HG02970 (cell line): Measurements from ENCODE around the gene SNX9.
A peak's percentile ranks its signal among the peaks of the same experiment; 100 is the strongest.
"Not testable (repeated sequence)": the region's sequence is repeated elsewhere in the genome, so short reads cannot be mapped to it uniquely, and the experiment has no call there.

ENCODE experiments used
- ATAC-seq: cut with Tn5 transposase; IDR thresholded peaks from one replicate; pipeline ENCODE4 v1.9.1; 2021; ENCODE audit warnings: mild to moderate bottlenecking, moderate library complexity, moderate number of reproducible peaks; ENCODE audit not compliant: unreplicated experiment, low FRiP score

SNX9 gene

DNA sequence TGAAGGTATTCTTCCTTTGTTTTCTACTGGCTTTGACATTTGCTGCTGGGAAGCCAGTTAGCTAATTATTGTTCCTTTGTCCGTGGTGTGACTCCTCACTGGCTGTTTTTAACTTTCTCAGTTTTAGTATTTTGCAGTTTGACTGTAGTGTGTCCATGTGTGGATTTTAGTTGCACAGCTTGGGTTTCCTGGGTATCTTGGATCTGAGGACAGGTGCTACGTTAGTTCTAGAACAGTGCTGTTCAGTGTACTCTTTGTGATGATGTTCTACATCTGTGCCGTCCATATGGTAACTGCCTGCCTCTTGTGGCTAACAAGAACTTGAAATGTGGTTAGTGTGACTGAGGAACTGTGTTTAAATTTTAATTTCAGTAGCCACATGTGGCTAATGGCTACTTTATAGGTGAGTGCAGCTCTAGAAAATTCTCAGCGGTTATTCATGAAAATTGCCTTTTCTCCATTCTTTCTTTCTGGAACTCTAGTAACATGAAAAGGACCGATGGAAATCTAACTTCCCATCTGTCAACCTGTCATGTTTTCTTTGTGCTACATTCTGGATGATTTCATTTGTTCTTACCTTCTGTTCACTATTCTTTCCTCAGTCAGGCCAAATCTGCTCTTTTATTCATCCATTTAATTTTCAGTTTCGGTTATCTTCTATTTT is 7.4 kb downstream of the SNX9 start:
- ATAC-seq, result peak; percentile 74

DNA sequence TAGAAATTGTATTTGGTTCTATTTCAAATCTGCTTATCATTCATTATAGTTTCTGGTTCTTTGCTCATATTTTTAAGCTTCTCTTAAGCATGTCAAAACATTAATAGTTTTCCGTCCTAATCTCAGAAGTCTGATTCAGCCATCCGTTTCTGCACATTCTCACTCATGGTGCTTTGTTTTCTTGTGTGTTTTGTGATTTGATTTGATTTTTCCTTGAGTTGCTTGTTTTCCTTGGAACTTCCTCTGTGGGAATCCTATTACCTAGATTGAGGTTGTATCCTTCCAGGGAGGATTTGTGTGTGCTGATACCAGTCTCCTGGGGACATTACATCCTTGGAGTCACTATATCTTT is 7.9 kb downstream of the SNX9 start:
- ATAC-seq, result no peak

DNA sequence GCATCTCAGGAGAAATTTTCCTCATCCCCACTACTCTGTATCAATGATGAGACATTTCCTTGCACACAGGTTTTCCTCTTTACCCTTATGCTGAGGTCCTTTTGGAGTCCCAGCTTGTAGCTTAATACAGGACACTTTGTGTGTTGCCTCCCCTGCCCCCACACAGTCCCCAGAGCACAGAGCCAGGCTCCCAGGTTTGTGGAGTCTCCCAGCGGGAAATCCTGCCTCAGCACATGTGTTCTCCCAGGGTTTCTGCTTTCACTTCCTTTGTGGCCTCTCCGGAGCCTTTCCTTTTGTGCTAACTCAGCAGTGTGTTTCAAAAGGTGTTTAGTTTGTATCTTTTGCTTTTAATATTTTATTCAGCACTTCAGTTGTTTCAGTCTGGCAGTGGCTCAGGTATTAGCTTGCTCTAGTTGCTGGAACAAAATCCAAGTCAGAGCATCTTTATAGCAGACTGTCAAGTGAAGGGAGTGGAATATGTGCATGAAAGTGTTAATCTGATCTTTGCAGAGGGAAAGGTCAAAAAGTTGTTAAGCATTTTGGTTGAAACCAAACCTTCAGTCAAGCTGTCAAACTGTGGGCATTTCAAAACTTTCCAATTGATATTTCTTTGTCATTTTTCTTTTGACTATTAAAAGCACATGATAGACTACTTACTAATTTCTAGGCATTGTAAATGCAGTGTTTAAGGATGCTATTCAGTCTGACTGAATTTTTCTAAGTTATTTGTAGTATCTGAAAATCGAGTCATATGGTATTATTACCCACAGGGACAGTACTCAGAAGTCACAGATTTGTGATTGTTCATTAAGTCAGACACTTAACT is 8.6 kb downstream of the SNX9 start:
- no peak for ATAC-seq

DNA sequence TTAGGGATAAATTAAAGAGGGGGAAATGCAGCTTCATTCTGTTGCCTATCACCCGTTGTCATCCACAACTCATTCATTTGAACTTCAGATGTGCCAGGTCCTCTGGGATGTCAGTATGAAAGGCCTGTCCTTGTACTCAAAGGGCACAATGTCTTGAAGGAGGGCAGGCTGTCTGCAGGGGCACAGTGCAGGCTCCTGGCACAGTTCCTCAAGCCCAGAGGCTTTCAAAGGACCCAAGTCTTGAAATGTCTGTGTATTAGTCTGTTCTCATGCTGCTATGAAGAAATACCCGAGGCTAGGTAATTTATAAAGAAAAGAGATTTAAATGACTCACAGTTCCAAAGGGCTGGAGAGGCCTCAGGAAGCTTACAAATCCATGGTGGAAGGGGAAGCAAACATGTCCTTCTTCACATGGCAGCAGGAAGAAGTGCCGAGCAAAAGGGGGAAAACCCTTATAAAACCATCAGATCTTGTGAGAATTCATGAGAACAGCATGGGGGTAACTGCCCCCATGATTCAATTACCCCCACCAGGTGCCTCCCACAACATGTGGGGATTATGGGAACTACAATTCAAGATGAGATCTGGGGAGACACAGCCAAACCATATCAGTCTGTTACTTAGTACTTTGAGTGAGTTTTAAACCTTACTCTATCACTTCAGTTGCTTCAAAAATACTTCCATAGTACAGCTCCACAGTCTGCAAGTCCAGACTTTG is 9.4 kb downstream of the SNX9 start:
- no peak for ATAC-seq

DNA sequence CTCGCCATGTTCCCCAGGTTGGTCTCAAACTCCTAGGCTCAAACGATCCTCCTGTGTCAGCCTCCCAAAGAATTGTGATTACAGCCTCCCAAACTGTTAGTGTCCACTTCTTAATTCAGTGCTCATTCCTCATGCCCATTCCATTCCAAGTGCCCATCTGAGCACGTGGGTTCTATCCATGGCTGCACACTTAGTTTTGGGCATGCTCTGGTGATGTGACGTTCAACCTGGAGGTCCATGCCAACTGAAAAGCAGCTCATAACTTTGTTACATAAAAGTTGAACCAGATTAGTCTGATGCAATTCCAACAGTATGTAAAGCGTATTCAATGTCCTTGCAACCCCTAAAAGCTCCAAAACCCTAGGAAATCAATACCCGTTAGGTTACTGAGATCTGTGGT is 11.5 kb downstream of the SNX9 start:
- no peak for ATAC-seq

DNA sequence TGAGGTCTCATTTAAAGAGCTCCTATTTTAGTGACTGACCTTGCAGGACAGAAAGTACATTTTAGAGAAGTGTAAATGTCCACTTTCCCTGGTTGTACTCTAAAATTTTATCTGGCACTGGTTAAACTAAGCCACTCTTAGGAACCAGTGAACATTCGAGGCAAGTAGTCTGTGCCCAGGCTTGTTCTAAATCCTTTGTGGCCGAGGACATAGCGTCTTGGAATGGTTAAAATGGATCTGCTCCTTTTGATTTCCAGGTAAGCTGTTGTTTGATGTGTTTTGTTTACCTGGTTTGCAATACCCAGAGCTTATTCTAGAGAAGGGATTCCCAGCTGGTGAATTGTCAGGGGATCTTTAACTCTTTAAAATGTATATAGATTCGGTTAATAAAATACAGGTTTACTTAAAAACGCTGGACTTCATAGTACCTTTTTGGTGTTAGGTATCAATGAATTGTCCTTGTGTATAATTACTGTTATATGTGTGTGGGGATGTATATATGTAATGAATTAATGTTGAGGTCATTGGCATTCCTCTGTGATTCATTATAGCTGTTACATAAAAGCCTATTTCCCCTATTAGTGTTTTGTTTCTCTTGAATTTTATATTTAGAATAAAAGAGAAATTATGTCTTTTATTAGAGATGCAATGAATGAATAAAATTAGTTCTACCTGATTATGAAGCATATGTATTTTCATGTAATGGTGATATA is 15.8 kb downstream of the SNX9 start:
- ATAC-seq, result no peak

DNA sequence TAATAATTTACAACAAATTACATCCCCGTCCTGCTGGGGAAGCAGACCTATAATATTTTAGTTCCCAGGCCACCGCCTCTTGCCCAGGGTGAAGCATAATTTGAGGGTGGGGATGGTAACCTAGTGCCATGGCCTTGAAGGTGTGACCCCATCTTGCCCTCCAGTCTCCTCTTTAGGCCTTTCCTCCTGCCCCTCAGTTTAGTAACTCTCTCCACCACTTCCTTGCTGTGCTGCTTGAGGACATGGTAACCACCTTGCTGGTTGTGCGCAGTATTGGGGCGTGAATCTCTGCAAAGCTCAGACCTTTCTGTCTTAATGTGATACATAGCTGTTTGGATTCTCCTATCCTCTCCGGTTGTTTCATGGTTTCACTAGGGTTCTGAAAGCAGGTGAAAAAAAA is 16.6 kb downstream of the SNX9 start:
- ATAC-seq, result no peak

DNA sequence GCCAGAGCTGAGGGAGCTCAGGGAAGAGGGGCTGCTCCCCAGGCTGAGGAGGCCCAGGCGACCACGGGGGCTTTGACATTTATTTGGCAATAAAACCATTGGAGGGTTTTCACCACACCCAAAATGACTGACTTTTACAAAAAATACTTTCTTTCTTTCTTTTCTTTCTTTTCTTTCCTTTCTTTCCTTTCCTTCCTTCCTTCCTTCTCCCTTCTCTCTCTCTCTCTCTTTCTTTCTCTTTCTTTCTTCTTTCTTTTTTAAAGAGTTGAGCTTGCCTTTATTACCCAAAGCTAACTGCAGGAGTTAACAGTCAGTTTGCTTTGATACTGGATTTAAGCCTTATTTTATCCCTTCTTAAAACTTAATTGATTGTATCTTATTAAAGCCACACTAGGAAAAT is 17.2 kb downstream of the SNX9 start:
- no peak for ATAC-seq

DNA sequence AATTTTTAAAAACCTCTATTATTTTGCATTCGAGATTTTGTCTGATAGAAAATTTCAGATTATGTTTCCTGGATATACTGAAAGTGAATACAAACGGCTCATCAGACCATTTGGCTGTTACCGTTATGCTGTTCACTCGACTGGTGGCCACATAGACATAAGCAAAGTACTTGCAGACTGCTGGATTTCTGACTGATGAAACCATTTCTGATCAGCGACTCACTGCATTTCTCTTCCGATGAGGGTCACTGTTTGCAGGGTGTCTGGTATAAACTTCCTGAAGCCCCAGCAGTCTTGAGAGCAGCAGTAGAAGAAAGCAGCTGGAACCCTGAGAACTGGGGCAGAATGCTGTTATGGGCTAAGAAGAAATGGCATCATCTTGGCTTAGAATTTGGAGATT is 17.7 kb downstream of the SNX9 start:
- ATAC-seq, result no peak

DNA sequence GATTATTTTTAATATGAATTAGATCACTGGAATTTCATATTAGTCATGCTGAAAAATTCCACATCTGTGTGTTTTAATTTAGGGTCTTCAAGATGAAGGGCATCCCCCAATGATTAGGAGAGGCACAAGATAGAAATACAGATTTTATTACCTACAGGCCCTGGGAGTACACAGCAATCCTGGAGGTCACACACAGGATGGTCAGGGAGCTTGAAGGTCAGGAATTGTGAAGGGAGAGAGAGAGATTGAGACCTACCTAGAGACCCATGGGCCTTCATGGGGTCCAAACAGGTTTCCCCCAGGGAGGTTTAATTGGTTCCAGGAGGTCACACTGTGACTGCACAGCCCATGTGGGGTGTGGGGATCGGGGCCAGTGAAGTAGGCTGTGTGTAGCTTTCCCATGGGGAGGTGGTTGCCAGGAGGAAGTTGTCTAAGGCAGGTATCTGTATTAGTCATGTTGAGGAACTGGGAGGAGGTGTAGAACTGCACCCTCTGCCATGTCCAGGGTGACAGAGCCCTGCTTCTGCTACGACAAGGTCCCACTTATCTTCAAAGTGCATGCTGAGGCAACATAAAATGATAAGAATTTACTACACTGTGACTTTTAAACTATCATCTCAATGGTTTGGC is 18.3 kb downstream of the SNX9 start:
- ATAC-seq, result peak; percentile 61

DNA sequence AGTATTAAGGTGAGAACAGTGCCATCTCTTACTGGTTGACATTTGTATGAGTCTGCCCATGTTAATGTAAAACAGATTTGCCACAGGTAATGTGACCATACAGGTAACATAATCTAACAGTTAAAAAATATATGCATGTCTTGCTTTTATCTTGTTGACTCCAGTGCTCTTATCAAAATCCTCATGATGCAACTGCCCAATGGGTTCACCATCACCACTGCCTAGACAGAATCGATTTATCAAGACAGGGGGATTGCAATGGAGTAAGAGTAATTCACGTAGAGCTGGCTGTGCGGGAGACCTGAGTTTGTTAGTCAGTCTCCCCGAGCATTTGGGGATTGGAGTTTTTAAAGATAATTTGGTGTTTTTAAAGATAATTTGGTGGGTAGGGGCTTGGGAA is 19.2 kb downstream of the SNX9 start:
- ATAC-seq, result no peak

DNA sequence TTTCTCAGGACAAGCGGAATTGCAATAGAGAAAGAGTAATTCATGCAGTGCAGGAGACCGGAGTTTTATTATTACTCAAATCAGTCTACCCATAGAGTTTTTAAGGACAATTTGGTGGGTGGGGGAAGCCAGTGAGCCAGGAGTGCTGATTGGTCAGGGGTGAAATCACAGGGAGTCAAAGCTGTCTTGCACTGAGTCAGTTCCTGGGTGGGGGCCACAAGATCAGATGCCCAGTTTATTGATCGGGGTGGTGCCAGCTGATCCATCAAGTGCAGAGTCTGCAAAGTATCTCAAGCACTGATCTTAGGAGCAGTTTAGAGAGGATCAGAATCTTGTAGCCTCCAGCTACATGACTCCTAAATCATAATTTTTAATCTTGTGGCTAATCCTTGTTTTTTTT is 21.1 kb downstream of the SNX9 start:
- not testable (repeated sequence) for ATAC-seq

DNA sequence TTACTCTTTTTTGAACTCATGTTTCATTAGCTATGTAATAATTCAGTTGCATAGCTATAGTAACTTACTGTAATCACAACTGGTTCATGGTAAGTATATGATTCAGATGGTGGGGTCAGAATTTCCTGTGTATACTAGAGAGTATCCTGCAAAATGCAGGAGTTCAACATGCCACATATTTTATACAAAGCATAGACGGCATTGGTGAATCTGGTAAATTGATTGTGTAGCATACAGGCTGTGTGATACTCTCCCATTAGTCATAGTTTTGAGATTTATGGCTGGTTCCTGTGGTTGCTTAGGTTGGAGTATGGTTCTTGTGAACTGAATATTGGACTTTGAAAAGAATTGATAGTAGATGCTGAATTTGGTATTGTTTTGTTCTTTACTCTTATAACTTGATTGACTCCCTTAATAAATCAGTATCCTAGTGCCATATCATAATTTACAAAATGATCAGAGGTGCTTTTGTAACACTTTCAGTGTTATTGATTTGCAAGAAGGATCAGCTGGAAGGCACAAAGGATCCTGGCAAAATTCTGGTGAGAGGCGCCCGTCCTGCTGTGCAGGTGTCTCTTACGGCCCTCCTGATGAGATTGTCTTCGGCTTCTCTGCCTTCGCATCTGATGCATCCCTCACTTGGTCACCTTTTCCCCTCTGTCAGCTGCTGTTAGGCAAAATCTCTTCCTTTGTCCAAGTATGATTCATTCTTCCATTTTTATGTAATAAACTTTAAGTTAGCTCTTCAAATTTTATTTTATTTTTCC is 22.6 kb downstream of the SNX9 start:
- ATAC-seq, result no peak

DNA sequence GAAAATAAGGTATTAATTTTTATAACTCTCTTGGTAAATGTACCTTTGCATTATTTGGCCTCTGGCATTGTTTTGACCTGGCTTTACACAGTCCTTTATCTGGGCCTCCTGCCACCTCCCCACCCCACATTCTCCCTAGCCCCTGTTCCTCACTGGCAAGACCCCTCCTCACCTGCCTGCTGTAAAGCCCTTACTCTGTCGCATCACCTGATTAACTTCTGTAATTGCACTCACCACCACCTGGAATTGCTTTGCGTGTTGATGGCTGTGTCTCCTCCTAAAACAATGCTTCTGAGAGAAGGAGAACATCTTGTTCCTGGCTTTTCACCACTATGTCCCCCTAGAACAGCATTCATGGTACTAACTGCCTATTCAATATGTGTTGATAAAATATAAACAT is 24.8 kb downstream of the SNX9 start:
- ATAC-seq, result no peak

DNA sequence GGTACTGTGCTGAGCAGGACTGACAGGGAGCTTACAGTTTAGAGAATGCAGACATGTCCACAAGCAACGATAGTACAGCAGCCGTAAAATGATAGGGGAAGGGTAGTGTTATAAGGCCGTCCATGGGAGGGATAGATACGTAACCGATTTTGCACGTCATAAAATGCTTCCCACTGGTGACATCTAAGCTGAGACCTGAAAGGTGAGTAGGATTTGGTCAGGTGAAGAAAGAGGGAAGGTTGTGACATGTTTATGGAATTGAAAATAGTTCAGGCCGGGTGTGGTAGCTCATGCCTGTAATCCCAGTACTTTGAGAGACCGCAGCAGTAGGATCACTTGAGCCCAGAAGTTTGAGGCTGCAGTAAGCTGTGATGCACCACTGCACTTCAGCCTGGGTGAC is 25.6 kb downstream of the SNX9 start:
- no peak for ATAC-seq

DNA sequence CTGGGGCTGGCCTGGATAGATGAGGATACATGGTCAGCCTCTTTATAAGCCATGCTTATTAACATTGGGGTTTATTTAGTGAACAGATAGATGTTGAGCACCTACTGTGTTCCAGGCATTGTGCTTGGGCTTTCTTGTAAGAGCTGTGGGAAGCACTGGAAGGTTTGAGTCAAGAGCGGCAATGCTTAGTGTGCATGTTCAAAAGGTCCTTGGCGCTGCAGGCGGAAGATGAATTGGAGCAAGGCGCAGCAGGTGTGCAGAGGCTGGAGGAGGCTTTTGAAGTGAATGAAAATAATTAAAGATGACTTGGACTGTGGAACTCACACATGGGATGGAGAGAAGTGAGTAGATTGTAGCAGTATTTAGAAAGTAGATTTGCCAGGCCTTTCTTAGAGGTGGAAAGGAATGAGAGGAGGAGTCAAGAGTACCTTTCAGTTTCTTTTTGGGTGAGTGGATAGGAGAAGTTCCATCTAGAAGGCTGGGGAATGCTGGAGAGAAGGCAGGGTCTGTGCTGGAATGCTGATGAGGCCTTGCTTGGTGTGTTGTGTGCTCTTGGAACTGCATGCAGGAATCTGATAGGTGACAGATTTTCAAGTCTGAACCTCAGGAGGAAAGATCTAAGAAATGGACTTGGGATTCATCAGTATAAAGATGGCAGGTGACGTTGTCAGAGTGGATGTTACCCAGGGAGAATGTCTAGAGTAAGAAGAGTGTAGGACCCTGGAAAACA is 26.4 kb downstream of the SNX9 start:
- no peak for ATAC-seq

DNA sequence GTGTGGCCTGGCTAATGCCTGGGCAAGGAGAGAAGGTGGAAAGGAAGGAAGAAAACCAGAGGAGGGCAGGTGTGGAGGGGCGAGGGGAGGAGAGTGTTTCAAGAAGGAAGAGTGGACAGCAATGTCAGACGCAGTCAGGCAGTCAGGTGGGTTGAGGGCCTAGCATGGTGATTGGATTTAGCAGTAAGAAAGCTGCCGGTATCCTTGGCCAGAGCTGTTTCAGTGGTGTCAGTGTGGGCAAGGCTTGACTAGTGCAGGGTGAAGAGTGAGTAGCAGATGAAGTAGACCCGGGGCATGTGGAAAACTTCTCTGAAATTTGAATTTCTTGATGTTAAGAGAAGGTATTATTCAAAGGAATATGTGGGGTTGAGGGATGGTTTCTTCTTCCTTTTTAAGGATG is 27.0 kb downstream of the SNX9 start:
- no peak for ATAC-seq

DNA sequence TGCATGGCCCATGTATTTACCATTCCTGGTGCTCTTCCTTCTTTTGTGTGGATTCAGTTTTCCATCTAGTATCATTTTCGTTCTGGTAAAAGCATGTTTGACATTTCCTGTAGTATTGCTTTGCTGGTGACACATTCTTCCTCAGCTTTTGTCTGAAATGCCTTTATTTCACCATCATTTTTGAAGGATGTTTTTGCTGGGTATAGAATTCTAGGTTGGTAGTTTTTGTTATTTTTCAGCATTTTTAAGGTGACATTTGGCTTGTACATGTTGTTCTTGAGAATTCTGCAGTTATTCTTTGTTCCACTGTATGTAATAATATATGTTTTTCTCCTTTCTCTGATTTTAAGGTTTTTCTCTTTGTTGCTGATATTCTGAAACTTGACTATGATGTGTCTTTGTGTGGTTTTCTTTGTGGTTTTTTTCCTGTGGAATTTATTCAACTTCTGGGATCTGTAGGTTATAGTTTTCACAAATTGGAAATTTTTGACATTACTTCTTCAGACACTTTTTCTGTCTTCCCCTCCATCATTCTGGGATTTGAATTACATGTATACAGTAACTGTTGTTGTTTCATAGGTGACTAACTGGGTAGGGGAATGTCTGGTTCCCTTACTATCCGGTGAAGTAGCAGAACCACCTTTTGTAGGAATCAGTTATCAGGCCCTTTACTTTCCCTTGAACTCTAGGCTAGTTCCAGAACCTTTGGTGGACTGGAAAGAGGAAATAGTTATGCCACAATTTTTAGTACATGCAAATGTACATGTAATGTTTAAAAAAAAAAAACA is 30.2 kb downstream of the SNX9 start:
- ATAC-seq, result no peak
